ENCODE measurements around the gene LEFTY1. TPM values are rescaled to one million over a fixed set of nuclear protein-coding genes. Genes with fewer than 3 reads are reported as not detected.

Gene LEFTY1
- total RNA-seq, 1 experiment from 2014 or later: not detected

- in situ Hi-C loops (cut with HindIII; ENCODE audit: low pct_unique_long_range_greater_than_20kb, low sequenced_read_pairs): no loop called here
- DNase-seq (ENCODE audit: low read depth): no peak
These were observed 28.0 kb downstream of the LEFTY1 start for GRCh38 chr1:225860876-225861441.

DNA sequence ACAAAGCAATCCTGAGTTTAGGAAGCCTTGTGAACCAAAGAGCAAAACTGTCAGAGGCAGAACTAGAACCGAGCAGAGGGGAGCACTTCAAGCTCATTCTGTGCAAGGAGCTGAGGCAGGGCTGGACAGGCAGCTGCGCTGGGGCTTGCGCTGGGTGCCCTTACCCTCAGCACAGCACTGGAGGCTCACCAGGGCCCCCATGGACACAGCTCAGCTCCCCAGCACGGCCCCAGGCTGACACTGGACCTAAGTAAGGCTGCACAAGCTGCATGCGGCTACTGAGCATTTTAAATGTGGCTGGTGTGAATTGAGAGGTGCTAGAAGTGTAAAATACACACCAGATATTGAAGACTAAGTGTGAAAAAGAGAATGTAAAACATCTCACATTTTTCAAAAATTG lies 28.8 kb downstream of the LEFTY1 start:
- in situ Hi-C loops (cut with HindIII; ENCODE audit: low pct_unique_long_range_greater_than_20kb, low sequenced_read_pairs): no loop called here
- no peak for DNase-seq (ENCODE audit: low read depth)

GRCh38 chr1:225859151-225859550 lies 29.8 kb downstream of the LEFTY1 start:
- DNase-seq (ENCODE audit: low read depth): peak; percentile 46
- in situ Hi-C loops (cut with HindIII; ENCODE audit: low pct_unique_long_range_greater_than_20kb, low sequenced_read_pairs): no loop called here

GRCh38 chr1:225857256-225857655 lies 31.7 kb downstream of the LEFTY1 start:
- in situ Hi-C loops (cut with HindIII; ENCODE audit: low pct_unique_long_range_greater_than_20kb, low sequenced_read_pairs): no loop called here
- DNase-seq (ENCODE audit: low read depth): no peak

DNA sequence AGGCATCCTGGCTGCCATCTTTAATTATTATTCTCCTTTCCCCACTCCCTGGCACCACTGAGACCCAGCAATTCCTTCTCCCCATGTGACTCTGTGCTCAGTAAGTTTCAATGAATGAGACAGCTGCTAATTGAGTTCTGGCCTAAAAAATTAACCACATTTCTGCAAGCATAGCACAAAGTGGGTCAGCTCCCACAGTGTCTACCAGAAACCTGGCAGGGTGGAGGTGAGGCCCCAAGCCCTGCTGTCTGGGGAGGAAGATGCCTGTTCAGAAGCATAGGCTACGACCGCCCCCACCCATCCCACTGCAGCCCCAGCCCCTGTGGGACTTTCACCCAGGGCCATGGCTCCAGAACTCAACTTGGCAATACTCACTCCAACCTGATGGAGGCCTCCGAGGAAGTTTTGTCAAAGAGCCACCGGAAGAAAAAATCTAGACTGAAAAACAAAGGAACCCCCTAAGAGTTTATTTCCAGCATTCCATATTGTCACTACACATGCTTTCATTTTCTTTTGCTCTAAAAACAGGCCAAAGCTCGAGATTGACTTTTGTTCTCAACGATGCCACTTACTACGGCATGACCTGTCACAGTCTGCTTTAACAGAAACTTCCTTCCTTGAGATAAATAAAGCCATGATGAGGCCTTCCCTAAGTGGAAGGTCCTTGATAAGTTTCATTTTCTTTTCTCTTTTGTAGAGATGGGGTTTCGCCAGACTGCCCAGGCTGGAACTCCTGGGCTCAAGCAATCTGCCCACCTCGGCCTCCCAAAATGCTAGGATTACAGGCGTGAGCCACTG lies 33.2 kb downstream of the LEFTY1 start:
- DNase-seq (ENCODE audit: low read depth): no peak
- in situ Hi-C loops (cut with HindIII; ENCODE audit: low pct_unique_long_range_greater_than_20kb, low sequenced_read_pairs): no loop called here

GRCh38 chr1:225853441-225853840 lies 35.5 kb downstream of the LEFTY1 start:
- no peak for DNase-seq (ENCODE audit: low read depth)
- in situ Hi-C loops (cut with HindIII; ENCODE audit: low pct_unique_long_range_greater_than_20kb, low sequenced_read_pairs): no loop called here

DNA sequence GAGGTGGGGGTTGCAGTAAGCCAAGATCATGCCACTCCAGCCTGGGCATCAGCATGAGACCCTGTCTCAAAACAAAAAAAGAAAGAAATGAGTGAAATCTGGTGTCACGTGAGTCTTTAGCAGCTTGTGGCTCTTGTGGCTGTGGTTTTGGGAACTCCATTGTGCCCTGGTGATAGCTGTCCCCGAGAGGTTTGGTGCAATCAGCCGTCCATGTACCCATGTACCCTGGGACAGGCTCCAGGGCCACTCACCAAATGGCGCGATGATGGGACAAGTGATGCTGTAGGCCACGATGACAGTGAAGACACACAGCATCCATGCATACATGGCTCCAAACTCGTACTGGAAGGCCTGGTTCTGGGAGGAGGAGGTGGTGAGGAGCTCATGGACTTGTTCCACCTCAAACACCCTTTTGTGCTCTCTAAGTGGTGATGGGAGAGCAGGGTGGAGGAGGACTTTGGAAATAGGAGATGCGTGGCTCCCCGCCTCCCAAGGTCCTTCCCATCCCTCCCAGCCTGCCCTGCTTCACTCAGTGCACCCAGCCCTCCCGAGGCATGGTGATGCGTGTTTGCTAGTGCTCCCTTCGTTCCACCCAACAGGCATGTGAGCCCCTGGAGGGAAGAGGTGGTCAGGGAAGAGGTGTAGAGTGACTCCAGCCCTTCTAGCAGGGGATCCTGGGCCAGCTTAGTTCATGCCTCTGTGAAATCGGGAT lies 36.4 kb downstream of the LEFTY1 start:
- DNase-seq (ENCODE audit: low read depth): no peak
- in situ Hi-C loops (cut with HindIII; ENCODE audit: low pct_unique_long_range_greater_than_20kb, low sequenced_read_pairs): no loop called here

DNA sequence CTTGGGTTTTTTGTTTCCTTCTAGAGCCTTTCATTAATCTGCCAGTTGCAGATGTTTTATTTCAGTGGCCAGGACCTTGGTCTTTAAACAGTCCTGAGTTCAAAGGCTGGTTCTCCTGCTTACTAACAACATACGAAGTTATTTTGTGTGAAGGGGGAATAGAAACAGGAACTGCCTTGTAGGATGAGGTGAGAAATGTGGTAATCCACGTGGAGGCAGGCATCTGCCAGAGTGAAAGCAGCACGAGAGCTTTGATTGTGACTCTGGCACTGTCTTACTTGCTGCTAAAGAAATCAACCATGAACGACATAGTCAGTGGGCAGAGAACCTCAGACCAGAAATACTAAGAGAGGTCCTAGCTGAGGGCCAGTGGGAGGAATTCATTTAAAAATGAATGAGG lies 37.1 kb downstream of the LEFTY1 start:
- DNase-seq (ENCODE audit: low read depth): no peak
- in situ Hi-C loops (cut with HindIII; ENCODE audit: low pct_unique_long_range_greater_than_20kb, low sequenced_read_pairs): no loop called here

GRCh38 chr1:225850370-225850769 lies 38.6 kb downstream of the LEFTY1 start:
- no peak for DNase-seq (ENCODE audit: low read depth)
- in situ Hi-C loops (cut with HindIII; ENCODE audit: low pct_unique_long_range_greater_than_20kb, low sequenced_read_pairs): no loop called here

GRCh38 chr1:225849925-225850324 lies 39.0 kb downstream of the LEFTY1 start:
- in situ Hi-C loops (cut with HindIII; ENCODE audit: low pct_unique_long_range_greater_than_20kb, low sequenced_read_pairs): no loop called here
- no peak for DNase-seq (ENCODE audit: low read depth)

DNA sequence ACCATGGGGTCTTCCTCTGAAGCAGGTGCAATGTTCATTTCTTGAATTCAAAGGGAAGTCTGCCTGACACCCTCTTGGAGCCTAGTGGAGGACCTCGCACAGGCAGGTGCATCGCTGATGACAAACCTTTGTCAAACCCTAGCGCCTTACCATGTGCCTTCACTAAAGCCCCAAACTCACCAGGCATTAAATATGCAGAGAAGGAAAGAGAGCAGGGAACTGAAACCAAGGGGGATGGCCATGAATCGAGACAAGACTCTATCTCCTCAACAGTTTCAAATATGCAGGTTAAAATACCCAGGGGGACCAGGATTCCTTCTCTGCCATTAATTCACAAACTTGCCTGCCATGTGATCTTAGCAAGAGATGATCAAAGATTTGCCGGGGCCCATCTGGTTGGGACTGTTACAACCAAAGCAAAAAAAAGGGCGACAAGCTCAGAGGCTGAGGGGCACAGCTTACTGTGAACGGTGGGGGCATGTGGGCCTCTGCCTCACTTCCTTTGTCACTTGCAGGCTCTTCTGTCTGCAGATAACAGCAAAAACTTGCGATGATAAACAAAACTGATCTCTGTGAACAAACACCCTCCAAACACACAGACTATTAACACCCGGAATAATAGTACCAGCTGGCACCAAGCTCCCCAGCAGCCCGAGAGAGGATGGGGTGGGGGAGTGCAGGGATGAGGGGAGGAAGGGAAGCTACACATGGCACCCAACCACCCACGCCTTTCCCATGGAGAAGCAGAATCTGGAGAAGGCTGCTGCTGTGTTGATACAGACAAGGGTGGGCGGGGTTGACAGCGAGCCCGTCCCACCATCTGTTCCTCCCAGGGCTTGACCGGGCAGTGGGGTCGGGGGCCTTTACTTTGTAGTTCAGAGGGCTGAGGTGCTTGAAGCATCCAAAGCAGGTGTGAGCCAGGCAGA lies 40.7 kb downstream of the LEFTY1 start:
- in situ Hi-C loops (cut with HindIII; ENCODE audit: low pct_unique_long_range_greater_than_20kb, low sequenced_read_pairs): no loop called here
- no peak for DNase-seq (ENCODE audit: low read depth)

- in situ Hi-C loops (cut with HindIII; ENCODE audit: low pct_unique_long_range_greater_than_20kb, low sequenced_read_pairs): no loop called here
- no peak for DNase-seq (ENCODE audit: low read depth)
These were observed 41.3 kb downstream of the LEFTY1 start for GRCh38 chr1:225847610-225848009.

- no peak for DNase-seq (ENCODE audit: low read depth)
- in situ Hi-C loops (cut with HindIII; ENCODE audit: low pct_unique_long_range_greater_than_20kb, low sequenced_read_pairs): no loop called here
These were observed 42.3 kb downstream of the LEFTY1 start for GRCh38 chr1:225846331-225847310.

- in situ Hi-C loops (cut with HindIII; ENCODE audit: low pct_unique_long_range_greater_than_20kb, low sequenced_read_pairs): no loop called here
These were observed 43.2 kb downstream of the LEFTY1 start for GRCh38 chr1:225845571-225846259.

DNA sequence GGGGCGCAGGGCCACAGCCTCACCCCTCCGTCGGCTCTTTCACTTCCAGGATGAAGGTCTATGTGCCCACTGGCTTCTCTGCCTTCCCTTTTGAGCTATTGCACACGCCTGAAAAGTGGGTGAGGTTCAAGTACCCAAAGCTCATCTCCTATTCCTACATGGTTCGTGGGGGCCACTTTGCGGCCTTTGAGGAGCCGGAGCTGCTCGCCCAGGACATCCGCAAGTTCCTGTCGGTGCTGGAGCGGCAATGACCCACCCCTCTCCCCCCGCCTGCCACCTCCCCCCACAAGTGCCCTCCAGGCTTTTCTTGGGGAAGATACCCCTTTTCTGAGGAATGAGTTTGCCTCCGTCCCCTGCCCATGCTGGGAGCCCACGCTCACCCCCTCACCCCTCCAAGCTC lies 43.8 kb downstream of the LEFTY1 start:
- in situ Hi-C loops (cut with HindIII; ENCODE audit: low pct_unique_long_range_greater_than_20kb, low sequenced_read_pairs): no loop called here
- no peak for DNase-seq (ENCODE audit: low read depth)

More at GRCh38 chr1:225845571-225846259, 43.2 kb downstream of the LEFTY1 start:
- DNase-seq (ENCODE audit: low read depth): peak; percentile 64

DNA sequence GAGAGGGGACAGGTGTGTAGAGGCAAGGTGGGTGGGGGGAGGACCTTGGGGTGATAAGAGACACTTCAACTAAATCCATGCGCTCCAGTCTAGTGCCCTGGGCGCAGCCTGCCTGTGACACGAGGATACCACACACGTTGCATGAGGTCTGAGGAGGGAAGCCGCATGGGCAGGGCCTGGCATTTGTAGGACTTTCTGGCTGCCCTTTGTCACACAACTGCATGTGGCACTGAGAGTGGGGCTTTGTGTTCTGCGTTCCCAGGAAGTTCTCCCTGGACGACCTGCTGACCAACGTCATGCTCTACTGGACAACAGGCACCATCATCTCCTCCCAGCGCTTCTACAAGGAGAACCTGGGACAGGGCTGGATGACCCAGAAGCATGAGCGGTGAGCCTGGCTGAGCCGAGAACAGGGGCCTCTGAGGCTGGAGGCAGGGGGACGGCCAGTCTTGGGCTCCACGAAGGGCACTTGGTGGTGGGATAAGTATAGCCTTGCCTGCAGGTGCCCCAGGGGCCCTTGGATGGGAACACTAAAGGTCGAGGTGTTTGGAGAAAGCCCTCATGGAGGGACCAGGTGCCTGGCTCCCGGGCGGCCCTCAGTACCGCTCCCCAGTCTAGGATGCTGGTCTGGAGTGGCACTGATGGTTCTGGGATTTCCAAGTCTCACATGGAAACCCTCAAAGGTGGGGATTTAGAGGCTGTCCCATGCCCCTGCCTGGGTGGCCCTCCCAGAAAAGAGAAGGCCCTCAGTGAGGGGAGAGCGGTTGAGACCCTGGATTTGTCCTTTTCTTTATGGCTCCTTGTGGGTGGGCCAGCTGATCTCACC lies 44.5 kb downstream of the LEFTY1 start:
- in situ Hi-C loops (cut with HindIII; ENCODE audit: low pct_unique_long_range_greater_than_20kb, low sequenced_read_pairs): no loop called here

More for the DNA sequence above, 44.5 kb downstream of the LEFTY1 start:
- DNase-seq (ENCODE audit: low read depth): peak; percentile 30
